IMR-90 (cell line): ENCODE results near the gene TBC1D17. TPM values are rescaled to one million over a fixed set of nuclear protein-coding genes. Genes with fewer than 3 reads are reported as not detected.
A peak's percentile ranks its signal among the peaks of the same experiment; 100 is the strongest.

Experiments
- ATAC-seq: fragments of 200-7000 bp; cut with Tn5 transposase; 2 replicates; pipeline ENCODE4 v1.9.1; 2020; ENCODE audit warnings: low read depth, mild to moderate bottlenecking, moderate library complexity
- BruUV-seq: library from RNA; stranded (reverse); fragments of 400-500 nt; replicated peaks from 2 replicates; lab custom pipeline; 2021; lab: Mats Ljungman, UMichigan
- CTCF ChIA-PET: fragments of 300-600 bp; formaldehyde crosslinking; extraction: SDS; loops from one replicate; lab custom pipeline; 2021; ENCODE audit warnings: antibody characterized with exemption; lab: Yijun Ruan, JAX
- POLR2A ChIA-PET: fragments of 300-600 bp; sonication (Branson Sonifier 250); formaldehyde crosslinking; loops from one replicate; lab custom pipeline; 2022; ENCODE audit warnings: antibody characterized with exemption; ENCODE audit not compliant: unreplicated experiment; lab: Charles Lee
- DNase-seq: peaks from one replicate; pipeline ENCODE4 v3.0.0; 2013
- H2AFZ ChIP-seq: replicated peaks from 2 replicates; pipeline ENCODE3; 2013; ENCODE audit warnings: low read length, mild to moderate bottlenecking; ENCODE audit not compliant: poor library complexity
- H2AK5ac ChIP-seq: 2 replicates; pipeline ENCODE4 v1.6.1; 2013; ENCODE audit warnings: low read depth, low read length, inconsistent platforms
- H2AK9ac ChIP-seq: replicated peaks from 2 replicates; pipeline ENCODE3; 2013; ENCODE audit warnings: mild to moderate bottlenecking, low read depth, low read length, moderate library complexity; ENCODE audit not compliant: poor library complexity
- H2BK120ac ChIP-seq: 2 replicates; pipeline ENCODE4 v1.6.1; 2013; ENCODE audit warnings: low read depth, low read length, inconsistent platforms
- H2BK15ac ChIP-seq: 3 replicates; pipeline ENCODE4 v1.6.1; 2013; ENCODE audit warnings: low read depth, low read length, inconsistent platforms
- H2BK20ac ChIP-seq: 2 replicates; pipeline ENCODE4 v1.6.1; 2013; ENCODE audit warnings: low read depth, mild to moderate bottlenecking, inconsistent platforms, low read length, moderate library complexity
- H2BK5ac ChIP-seq: 2 replicates; pipeline ENCODE4 v1.6.1; 2013; ENCODE audit warnings: mild to moderate bottlenecking, low read depth, low read length, inconsistent platforms; ENCODE audit not compliant: poor library complexity, severe bottlenecking
- H3K14ac ChIP-seq: replicated peaks from 2 replicates; pipeline ENCODE4 v1.6.1; 2013; ENCODE audit warnings: low read depth, low read length, inconsistent platforms
- H3K18ac ChIP-seq: 2 replicates; pipeline ENCODE4 v1.6.1; 2013; ENCODE audit warnings: low read depth, low read length, control low read depth
- H3K23ac ChIP-seq: 2 replicates; pipeline ENCODE4 v1.6.1; 2013; ENCODE audit warnings: low read depth, low read length, inconsistent platforms
- H3K27ac ChIP-seq: 2 replicates; pipeline ENCODE4 v1.5.1; 2013; ENCODE audit warnings: mild to moderate bottlenecking, control low read depth, low read length; ENCODE audit not compliant: insufficient read depth
- H3K27me3 ChIP-seq: 2 replicates; pipeline ENCODE4 v1.6.1; 2013; ENCODE audit warnings: low read length; ENCODE audit not compliant: control insufficient read depth, insufficient read depth
- H3K36me3 ChIP-seq: 2 replicates; pipeline ENCODE4 v1.6.1; 2013; ENCODE audit warnings: low read length, mixed read lengths; ENCODE audit not compliant: control insufficient read depth, insufficient read depth
- H3K4ac ChIP-seq: 2 replicates; pipeline ENCODE4 v1.6.1; 2013; ENCODE audit warnings: low read depth, low read length, inconsistent platforms
- H3K4me1 ChIP-seq: 2 replicates; pipeline ENCODE4 v1.6.1; 2013; ENCODE audit warnings: low read length, mixed read lengths; ENCODE audit not compliant: control insufficient read depth, insufficient read depth
- H3K4me2 ChIP-seq: 2 replicates; pipeline ENCODE4 v1.6.1; 2013; ENCODE audit warnings: low read depth, mild to moderate bottlenecking, control low read depth, low read length, moderate library complexity
- H3K4me3 ChIP-seq: 2 replicates; pipeline ENCODE4 v1.5.1; 2013; ENCODE audit warnings: low read depth, mild to moderate bottlenecking, control low read depth, low read length, moderate library complexity; ENCODE audit not compliant: insufficient read depth
- H3K56ac ChIP-seq: 2 replicates; pipeline ENCODE4 v1.6.1; 2013; ENCODE audit warnings: low read length, inconsistent platforms; ENCODE audit not compliant: insufficient read depth; ENCODE audit errors: extremely low read depth
- H3K79me1 ChIP-seq, 2 experiments: 2 replicates each; pipeline ENCODE4 v1.6.1; 2013; ENCODE audit warnings: low read length in 2 of 2, inconsistent platforms in 1 of 2, low read depth in 1 of 2
- H3K9ac ChIP-seq: 2 replicates; pipeline ENCODE4 v1.6.1; 2013; ENCODE audit warnings: low read depth, low read length, control low read depth
- H3K9me1 ChIP-seq: 2 replicates; pipeline ENCODE4 v1.6.1; 2013; ENCODE audit warnings: low read length, inconsistent platforms; ENCODE audit not compliant: insufficient read depth
- H3K9me3 ChIP-seq: 2 replicates; pipeline ENCODE4 v1.6.1; 2013; ENCODE audit warnings: low read length; ENCODE audit not compliant: control insufficient read depth, insufficient read depth
- H4K20me1 ChIP-seq: 2 replicates; pipeline ENCODE4 v1.6.1; 2013; ENCODE audit warnings: low read length, inconsistent platforms; ENCODE audit not compliant: insufficient read depth
- H4K5ac ChIP-seq: 2 replicates; pipeline ENCODE4 v1.6.1; 2013; ENCODE audit warnings: mild to moderate bottlenecking, low read depth, low read length, control low read depth
- H4K8ac ChIP-seq, 2 experiments: 2 replicates each; pipeline ENCODE4 v1.6.1; 2013; ENCODE audit warnings: low read depth in 2 of 2, low read length in 2 of 2, control low read depth in 1 of 2, inconsistent platforms in 1 of 2
- H4K91ac ChIP-seq: 2 replicates; pipeline ENCODE4 v1.6.1; 2013; ENCODE audit warnings: low read depth, low read length, inconsistent platforms; ENCODE audit not compliant: insufficient read depth
- BHLHE40 ChIP-seq: fragments of 150-350 bp; IDR thresholded peaks from 2 replicates; pipeline ENCODE4 v1.6.1; 2016; ENCODE audit warnings: mild to moderate bottlenecking, low read depth, low read length
- MAFK ChIP-seq: IDR thresholded peaks from 2 replicates; pipeline ENCODE4 v1.6.1; 2012; ENCODE audit warnings: low read depth, low read length, improper control_type of control experiment
- WGBS, 2 experiments: methylation state at CpG; one replicate each; pipeline versions ENCODE4 v1.1.5 to v1.1.7; 2013; ENCODE audit warnings: missing lambda C conversion rate in 2 of 2; ENCODE audit not compliant: insufficient read length in 1 of 2; ENCODE audit errors: extremely low coverage in 2 of 2; 5-methylcytosine and 5-hydroxymethylcytosine counted together
- dilution Hi-C: fragments of 300-500 bp; cut with HindIII; formaldehyde crosslinking; loops from one replicate; pipeline ENCODE4 v1.14.3; 2018; ENCODE audit warnings: low sequenced_read_pairs; ENCODE audit not compliant: unreplicated experiment
- in situ Hi-C: fragments of 300-500 bp; cut with MboI; formaldehyde crosslinking; loops from 3 replicates; pipeline ENCODE4 v1.14.3; 2019; ENCODE audit warnings: low sequenced_read_pairs, inconsistent platforms, mixed read lengths
- intact Hi-C: fragments of 100-400 bp; cut with micrococcal nuclease; formaldehyde crosslinking; loops from 2 replicates; pipeline ENCODE4 v1.10.0; 2022
- polyA plus RNA-seq, 3 experiments: library from polyadenylated mRNA; depleted of rRNA; stranded (reverse); fragments of >200 nt; gene quantifications; 2 replicates each; pipeline ENCODE4 v1.2.3, GENCODE V29; 2012; ENCODE audit warnings: low replicate concordance in 1 of 3
- total RNA-seq: library from RNA; depleted of rRNA; stranded (reverse); fragments of >200 nt; gene quantifications from 2 replicates; pipeline ENCODE4 v1.2.3, GENCODE V29; 2012

The TBC1D17 gene
- total and polyA plus RNA-seq, 2 of the 4 experiments (the other 2 are of a cell fraction) = 1.1 to 27.8 TPM

DNA sequence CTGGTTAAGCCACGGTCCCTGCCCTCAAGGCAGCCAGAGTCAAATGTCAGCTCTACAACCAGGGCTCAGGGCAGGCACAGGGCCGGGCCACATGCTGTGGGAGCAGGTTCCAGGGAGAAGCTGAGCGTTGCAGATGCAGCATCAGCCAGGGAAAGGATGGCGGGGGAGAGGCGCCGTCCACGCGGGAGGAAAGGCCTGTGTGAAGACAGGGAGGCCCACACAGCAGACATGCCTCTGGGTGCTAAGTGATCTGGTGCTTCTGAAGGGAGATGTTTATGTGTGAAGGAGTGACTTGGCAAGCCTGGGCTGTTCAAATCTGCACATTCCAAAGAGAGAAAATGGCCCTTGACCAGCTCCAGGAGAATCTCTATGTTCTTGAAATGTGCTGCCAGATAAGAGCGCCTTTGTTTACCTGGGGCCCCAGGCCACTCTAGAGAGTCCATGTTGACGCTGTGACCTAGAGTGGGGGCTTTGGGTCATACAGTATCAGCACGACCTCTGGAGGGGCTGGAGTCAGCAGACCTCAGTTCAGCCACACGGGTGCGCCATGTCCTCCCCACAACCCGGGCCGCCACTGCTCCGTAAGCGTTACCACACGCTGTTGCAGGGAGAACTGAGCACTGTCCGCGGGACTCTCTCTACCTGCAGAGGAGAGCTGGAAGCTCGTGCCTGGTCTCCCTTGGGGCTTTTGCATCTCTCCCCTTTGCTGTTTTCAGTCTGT lies 35.6 kb downstream of the TBC1D17 start:
- ATAC-seq (peak; percentile 68), DNase-seq (peak; percentile 44)
- no peaks in the 10 kb centered on the region for H3K9me3 ChIP-seq
- H3K4me3 ChIP-seq = no peak overlapping the region
- peaks cover 9% of the 10 kb centered on the region for H3K9me1 ChIP-seq
- no peak overlapping the region for H3K4me2 ChIP-seq
- no peak overlapping the region for H2BK5ac ChIP-seq
- H3K23ac ChIP-seq = no peak overlapping the region
- dilution Hi-C loops (no loop called here), in situ Hi-C loops (no loop called here), intact Hi-C loops (no loop called here)
- H3K27me3 ChIP-seq = no peaks in the 10 kb centered on the region
- H4K5ac ChIP-seq = no peak overlapping the region
- H3K14ac ChIP-seq = no peak overlapping the region
- H2BK15ac ChIP-seq = no peak overlapping the region
- peaks cover 60% of the 10 kb centered on the region for H3K36me3 ChIP-seq
- 76% methylated on average over 9 of the region's 21 CpGs; no CpG with 5 or more reads in 1 of the 2 experiments for WGBS, 2 experiments
- no peak overlapping the region for H3K4ac ChIP-seq
- BruUV-seq = no TSS peak
- H2AFZ ChIP-seq = no peak overlapping the region
- H2BK120ac ChIP-seq = no peak overlapping the region
- POLR2A ChIA-PET = no interaction called here
- peaks cover 28% of the 10 kb centered on the region for H4K20me1 ChIP-seq
- H3K27ac ChIP-seq = no peak overlapping the region
- H2AK9ac ChIP-seq = peak overlapping the region; percentile 77
- CTCF ChIA-PET = no interaction called here
- no peak overlapping the region for H4K8ac ChIP-seq
- no peak overlapping the region for H4K91ac ChIP-seq
- no peak overlapping the region for H3K18ac ChIP-seq
- H3K4me1 ChIP-seq = peaks cover 3% of the 10 kb centered on the region
- TF ChIP-seq BHLHE40 (0 out of 2 replicates have a peak, but pooled peaks have one; percentile 6), MAFK (no peak)
- H2BK20ac ChIP-seq = no peak overlapping the region
- H3K79me1 ChIP-seq = peaks cover 25 to 76% of the 10 kb centered on the region in 2 experiments
- no peak overlapping the region for H3K56ac ChIP-seq
- H3K9ac ChIP-seq = no peak overlapping the region
- no peak overlapping the region for H2AK5ac ChIP-seq
